Endothelial cell of umbilical vein (primary cell): Measurements from ENCODE around the gene PTCD1. TPM values are rescaled to one million over a fixed set of nuclear protein-coding genes. Genes with fewer than 3 reads are reported as not detected.
A peak's percentile ranks its signal among the peaks of the same experiment; 100 is the strongest.

Experiments used
- BruUV-seq: library from RNA; stranded (reverse); fragments of 400-500 nt; replicated peaks from 2 replicates; lab custom pipeline; 2021; lab: Mats Ljungman, UMichigan
- CTCF ChIA-PET: fragments of 300-600, 350-600 bp; sonication (Branson Sonifier 250); formaldehyde crosslinking; loops from one replicate; lab custom pipeline; 2021; ENCODE audit warnings: antibody characterized with exemption, inconsistent platforms; lab: Charles Lee
- POLR2A ChIA-PET: fragments of 300-600, 350-600 bp; sonication (Branson Sonifier 250); formaldehyde crosslinking; loops from one replicate; lab custom pipeline; 2021; ENCODE audit warnings: antibody characterized with exemption, inconsistent platforms; lab: Charles Lee
- DNase-seq: peaks from one replicate; pipeline ENCODE4 v3.0.0-alpha.2; 2011; ENCODE audit warnings: low read depth, low spot score
- FAIRE-seq: peaks from 2 replicates; lab custom pipeline; 2011; peaks lifted over from hg19 to GRCh38; lab: Jason Lieb, UNC
- H2AFZ ChIP-seq: 2 replicates; pipeline ENCODE4 v1.6.0; 2012; ENCODE audit warnings: low read depth, low read length, control low read depth, inconsistent platforms
- H3K27ac ChIP-seq: 2 replicates; pipeline ENCODE4 v1.5.1; 2011; ENCODE audit warnings: low read depth, mild to moderate bottlenecking, control low read depth, low read length, moderate library complexity; ENCODE audit not compliant: insufficient read depth
- H3K27me3 ChIP-seq, 2 experiments: 2 replicates each; pipeline versions ENCODE4 v1.6.0 to v1.6.1; 2011; ENCODE audit warnings: low read length in 2 of 2, mixed read lengths in 1 of 2; ENCODE audit not compliant: control insufficient read depth in 2 of 2, insufficient read depth in 2 of 2
- H3K36me3 ChIP-seq, 2 experiments: 2 replicates in 1 of 2; 3 replicates in 1 of 2; pipeline ENCODE4 v1.5.1; 2011; ENCODE audit warnings: low read length in 2 of 2, mild to moderate bottlenecking in 1 of 2, moderate library complexity in 1 of 2; ENCODE audit not compliant: control insufficient read depth in 2 of 2, insufficient read depth in 2 of 2; ENCODE audit errors: extremely low read depth in 1 of 2
- H3K4me1 ChIP-seq: 3 replicates; pipeline ENCODE4 v1.5.1; 2011; ENCODE audit warnings: mild to moderate bottlenecking, low read length; ENCODE audit not compliant: control insufficient read depth, insufficient read depth; ENCODE audit errors: extremely low read depth
- H3K4me2 ChIP-seq: 2 replicates; pipeline ENCODE4 v1.6.1; 2011; ENCODE audit warnings: low read length, control low read depth, mixed read lengths; ENCODE audit not compliant: insufficient read depth
- H3K4me3 ChIP-seq, 3 experiments: fragments of 200-600 bp in 1 of 3; sonication (generic), shearing (Covaris generic) in 1 of 3; replicated peaks in 1 of 3; 2 replicates each; pipeline ENCODE4 v1.5.1; 2011 to 2016; ENCODE audit warnings: control low read depth in 3 of 3, low read length in 3 of 3, mild to moderate bottlenecking in 2 of 3, inconsistent platforms in 1 of 3, low read depth in 1 of 3, moderate library complexity in 1 of 3; ENCODE audit not compliant: insufficient read depth in 1 of 3
- H3K79me2 ChIP-seq: 2 replicates; pipeline ENCODE4 v1.6.0; 2012; ENCODE audit warnings: low read length, inconsistent platforms; ENCODE audit not compliant: control insufficient read depth, insufficient read depth
- H3K9ac ChIP-seq: replicated peaks from 2 replicates; pipeline ENCODE3; 2011; ENCODE audit warnings: low read length, control low read depth; ENCODE audit not compliant: insufficient read depth; ENCODE audit errors: extremely low read depth
- H3K9me1 ChIP-seq: replicated peaks from 3 replicates; pipeline ENCODE4 v1.6.0; 2011; ENCODE audit warnings: mild to moderate bottlenecking, low read length; ENCODE audit not compliant: control insufficient read depth, insufficient read depth; ENCODE audit errors: extremely low read depth
- H3K9me3 ChIP-seq: replicated peaks from 2 replicates; pipeline ENCODE4 v1.5.1; 2012; ENCODE audit warnings: low read length, inconsistent platforms; ENCODE audit not compliant: control insufficient read depth, insufficient read depth
- H4K20me1 ChIP-seq: replicated peaks from 2 replicates; pipeline ENCODE3; 2011; ENCODE audit warnings: mild to moderate bottlenecking, low read length; ENCODE audit not compliant: control insufficient read depth, insufficient read depth; ENCODE audit errors: extremely low read depth
- EZH2 ChIP-seq: IDR thresholded peaks from 2 replicates; pipeline ENCODE4 v1.6.1; 2012; ENCODE audit warnings: borderline replicate concordance, low read depth, mild to moderate bottlenecking, moderate library complexity, low read length, inconsistent platforms; ENCODE audit not compliant: severe bottlenecking
- FOS ChIP-seq: IDR thresholded peaks from 2 replicates; pipeline ENCODE4 v1.6.1; 2011; ENCODE audit warnings: mild to moderate bottlenecking, low read length, moderate library complexity, borderline replicate concordance; ENCODE audit not compliant: insufficient read depth
- GATA2 ChIP-seq: IDR thresholded peaks from 2 replicates; pipeline ENCODE4 v1.7.0; 2011; ENCODE audit warnings: low read depth, mild to moderate bottlenecking, moderate library complexity, mixed read lengths, low read length; ENCODE audit not compliant: insufficient read length, insufficient read depth
- JUN ChIP-seq: IDR thresholded peaks from 2 replicates; pipeline ENCODE4 v1.6.1; 2011; ENCODE audit warnings: borderline replicate concordance, low read depth; ENCODE audit not compliant: insufficient read length, insufficient read depth
- MAX ChIP-seq: IDR thresholded peaks from 2 replicates; pipeline ENCODE4 v1.6.1; 2011; ENCODE audit not compliant: insufficient read depth, insufficient read length
- MYC ChIP-seq: IDR thresholded peaks from one replicate; pipeline ENCODE4 v1.6.1; 2011; ENCODE audit warnings: mild to moderate bottlenecking, low read depth, low read length
- POLR2A ChIP-seq: IDR thresholded peaks from 2 replicates; pipeline ENCODE4 v1.6.1; 2012; ENCODE audit warnings: low read depth, mild to moderate bottlenecking, control low read depth, low read length
- POLR2AphosphoS5 ChIP-seq: IDR thresholded peaks from 2 replicates; pipeline ENCODE4 v1.6.1; 2012; ENCODE audit warnings: low read depth, mild to moderate bottlenecking, control low read depth, low read length, moderate library complexity; ENCODE audit not compliant: insufficient read depth
- dilution Hi-C: fragments of 300-500 bp; cut with MboI; formaldehyde crosslinking; loops from one replicate; pipeline ENCODE4 v1.15.0; 2019; ENCODE audit warnings: low sequenced_read_pairs; ENCODE audit not compliant: extremely low pct_ligation_motif_present
- intact Hi-C: fragments of 100-400 bp; cut with micrococcal nuclease; formaldehyde crosslinking; loops from one replicate; pipeline ENCODE4 v1.10.0; 2022
- polyA plus RNA-seq, 4 experiments: library from polyadenylated mRNA; depleted of rRNA in 3 of 4; stranded (reverse) in 3 of 4; unstranded in 1 of 4; fragments of >200 nt; gene quantifications; 2 replicates each; pipeline versions ENCODE4 v1.2.1 to v1.2.3, GENCODE V29; 2011 to 2012; ENCODE audit warnings: missing spikeins in 1 of 4
- total RNA-seq: library from RNA; stranded (reverse); gene quantifications from 2 replicates; pipeline ENCODE4 v1.2.3, GENCODE V29; 2021
- TF ChIP-seq, protein P1 (sequence below), 2 donors: IDR thresholded peaks; 1 replicate in 1 of 2; 2 replicates in 1 of 2; pipeline ENCODE4 v1.5.1; 2011; ENCODE audit warnings: low read length in 2 of 2, mild to moderate bottlenecking in 2 of 2, moderate library complexity in 2 of 2, control low read depth in 1 of 2, inconsistent platforms in 1 of 2, low read depth in 1 of 2; ENCODE audit not compliant: insufficient read depth in 1 of 2; ENCODE audit errors: extremely low read depth in 1 of 2

PTCD1 gene
- total and polyA plus RNA-seq, 2 donors (not counting 3 experiments of a cell fraction or from before 2014, with no cell fraction given): 3.8 to 9.6 TPM

- H3K4me1 ChIP-seq: peaks cover 21% of the 10 kb centered on the region
- H3K36me3 ChIP-seq: peaks cover 9 to 22% of the 10 kb centered on the region in 2 experiments
- peak overlapping the region; percentile 4 for H2AFZ ChIP-seq
- no peaks in the 10 kb centered on the region for H3K9me3 ChIP-seq
- H3K9ac ChIP-seq: peak overlapping the region; percentile 93
- no peaks in the 10 kb centered on the region for H3K27me3 ChIP-seq
- ChIA-PET POLR2A (interaction anchor here (1.4 to 2.0 kb wide), 2 partner anchors 8 to 28 kb away, joined by 6 to 12 read pairs; no protein-coding TSS in a partner anchor), CTCF (interaction anchor here (1.0 to 1.5 kb wide), 3 partner anchors 9 to 43 kb away, joined by 3 to 4 read pairs (median 4); no protein-coding TSS in a partner anchor)
- H3K9me1 ChIP-seq: no peaks in the 10 kb centered on the region
- peak overlapping the region; percentile 91 for H3K4me2 ChIP-seq
- H3K27ac ChIP-seq: peak overlapping the region; percentile 79
- dilution Hi-C loops: no loop called here
- FAIRE-seq (no peak), DNase-seq (peak; percentile 77)
- intact Hi-C loops: loop anchor here (1.0 kb wide), 4 partner anchors 29 to 96 kb away; partner anchors contain the start of gene ZKSCAN5
- BruUV-seq: no TSS peak
- peak overlapping the region; percentile 33 to 96 (median 65) for H3K4me3 ChIP-seq
- H4K20me1 ChIP-seq: peaks cover 3% of the 10 kb centered on the region
- H3K79me2 ChIP-seq: peaks cover 74% of the 10 kb centered on the region
- peak; percentile 18 for TF ChIP-seq POLR2AphosphoS5
- no peak for TF ChIP-seq EZH2
- peak; percentile 61 for TF ChIP-seq FOS
- no peak for TF ChIP-seq MYC
- peak; percentile 36 for TF ChIP-seq POLR2A
- TF ChIP-seq GATA2: no peak
- no peak for TF ChIP-seq MAX
- TF ChIP-seq, protein P1, sequence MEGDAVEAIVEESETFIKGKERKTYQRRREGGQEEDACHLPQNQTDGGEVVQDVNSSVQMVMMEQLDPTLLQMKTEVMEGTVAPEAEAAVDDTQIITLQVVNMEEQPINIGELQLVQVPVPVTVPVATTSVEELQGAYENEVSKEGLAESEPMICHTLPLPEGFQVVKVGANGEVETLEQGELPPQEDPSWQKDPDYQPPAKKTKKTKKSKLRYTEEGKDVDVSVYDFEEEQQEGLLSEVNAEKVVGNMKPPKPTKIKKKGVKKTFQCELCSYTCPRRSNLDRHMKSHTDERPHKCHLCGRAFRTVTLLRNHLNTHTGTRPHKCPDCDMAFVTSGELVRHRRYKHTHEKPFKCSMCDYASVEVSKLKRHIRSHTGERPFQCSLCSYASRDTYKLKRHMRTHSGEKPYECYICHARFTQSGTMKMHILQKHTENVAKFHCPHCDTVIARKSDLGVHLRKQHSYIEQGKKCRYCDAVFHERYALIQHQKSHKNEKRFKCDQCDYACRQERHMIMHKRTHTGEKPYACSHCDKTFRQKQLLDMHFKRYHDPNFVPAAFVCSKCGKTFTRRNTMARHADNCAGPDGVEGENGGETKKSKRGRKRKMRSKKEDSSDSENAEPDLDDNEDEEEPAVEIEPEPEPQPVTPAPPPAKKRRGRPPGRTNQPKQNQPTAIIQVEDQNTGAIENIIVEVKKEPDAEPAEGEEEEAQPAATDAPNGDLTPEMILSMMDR (IDR thresholded peaks at IDR 0.05; ENCODE audit: extremely low read depth in 1 of 2, insufficient read depth in 1 of 2, low read depth in 1 of 2, low read length in 2 of 2): no peak
- TF ChIP-seq JUN: no peak
Measured at GRCh38 chr7:99407872-99408378, 30.7 kb downstream of the PTCD1 start.
